K562 (cell line): ENCODE results near the gene AP3M1. TPM values are rescaled to one million over a fixed set of nuclear protein-coding genes. Genes with fewer than 3 reads are reported as not detected.

Experiments used
- ELK1 ChIP-seq: sonication (generic); formaldehyde crosslinking; IDR thresholded peaks from 2 replicates; pipeline ENCODE4 v1.8.1; 2022; ENCODE audit warnings: missing genetic modification reagents
- ETV1 ChIP-seq: fragments of 450-650 bp; conservative IDR thresholded peaks from 2 replicates; pipeline ENCODE4 v1.6.1; 2016; ENCODE audit warnings: missing genetic modification characterization, control low read depth, low read depth, missing compliant biosample characterization
- GMEB1 ChIP-seq: fragments of 250-450 bp; sonication (Bioruptor Pico); IDR thresholded peaks from 2 replicates; pipeline ENCODE4 v1.4.0; 2020; ENCODE audit warnings: mild to moderate bottlenecking
- KLF13 ChIP-seq: fragments of 450-650 bp; IDR thresholded peaks from 2 replicates; pipeline ENCODE4 v1.6.1; 2016; ENCODE audit warnings: missing genetic modification characterization, low read depth, mild to moderate bottlenecking, missing compliant biosample characterization, moderate library complexity, borderline replicate concordance
- MEF2D ChIP-seq: conservative IDR thresholded peaks from 2 replicates; pipeline ENCODE4 v1.6.1; 2016; ENCODE audit warnings: low read depth, missing genetic modification characterization, missing compliant biosample characterization
- REST ChIP-seq, 2 experiments: fragments of 450-650 bp; formaldehyde crosslinking in 1 of 2; IDR thresholded peaks; 2 replicates each; pipeline versions ENCODE4 v1.4.0 to v1.6.1; 2014 to 2020; ENCODE audit warnings: mild to moderate bottlenecking in 2 of 2, borderline replicate concordance in 1 of 2, low read depth in 1 of 2
- RFX1 ChIP-seq: fragments of 450-650 bp; IDR thresholded peaks from 2 replicates; pipeline ENCODE4 v1.6.1; 2016; ENCODE audit warnings: mild to moderate bottlenecking, moderate library complexity
- SOX6 ChIP-seq: fragments of 450-650 bp; IDR thresholded peaks from 2 replicates; pipeline ENCODE4 v1.6.1; 2014; ENCODE audit warnings: mild to moderate bottlenecking
- TCFL5 ChIP-seq: fragments of 250-450 bp; sonication (Bioruptor Pico); conservative IDR thresholded peaks from 2 replicates; pipeline ENCODE4 v1.6.1; 2021; ENCODE audit warnings: mild to moderate bottlenecking, moderate library complexity, matching md5 sums
- ZBTB1 ChIP-seq: sonication (generic); formaldehyde crosslinking; IDR thresholded peaks from 2 replicates; pipeline ENCODE4 v1.8.1; 2023; ENCODE audit warnings: missing genetic modification reagents, low read depth, mild to moderate bottlenecking, borderline replicate concordance
- ZBTB33 ChIP-seq: sonication (generic); formaldehyde crosslinking; IDR thresholded peaks from 2 replicates; pipeline ENCODE4 v1.8.1; 2023; ENCODE audit warnings: mild to moderate bottlenecking, missing genetic modification reagents
- ZC3H11A ChIP-seq: IDR thresholded peaks from 2 replicates; pipeline ENCODE4 v1.6.1; 2012; ENCODE audit warnings: low read depth, low read length, improper control_type of control experiment
- ZNF140 ChIP-seq: fragments of 250-450 bp; sonication (Bioruptor Pico); IDR thresholded peaks from 2 replicates; pipeline ENCODE4 v1.8.0; 2021; ENCODE audit warnings: moderate library complexity, mild to moderate bottlenecking, inconsistent platforms
- polyA plus RNA-seq, 8 experiments: library from polyadenylated mRNA; depleted of rRNA in 4 of 8; stranded (reverse) in 5 of 8; unstranded in 3 of 8; fragments of >200 nt; fragmentation: Nextera tagmentation in 2 of 8; fragmentation: Illumina TruSeq in 1 of 8; extraction: Ambion mirVana in 2 of 8; extraction: Trizol in 1 of 8; gene quantifications; 2 replicates each; pipeline versions ENCODE4 v1.2.1 to v1.2.3, GENCODE V29; 2011 to 2014; ENCODE audit warnings: inconsistent platforms in 1 of 8, missing spikeins in 1 of 8
- total RNA-seq, 7 experiments: library from RNA; depleted of rRNA in 6 of 7; stranded (reverse); fragments of >200 nt in 6 of 7; fragmentation: Illumina TruSeq in 2 of 7; extraction: Trizol in 2 of 7; gene quantifications; 2 replicates each; pipeline versions ENCODE4 v1.2.1 to v1.2.3, GENCODE V29; 2011 to 2021; ENCODE audit warnings: low replicate concordance in 1 of 7

Gene AP3M1
- total and polyA plus RNA-seq, 9 of the 15 experiments (the other 6 are each of a cell fraction or from before 2014, with no cell fraction given) = 44.3 to 135 (median 67.6) TPM

- peak; percentile 73; the same call in 1 of the 2 replicates for TF ChIP-seq MEF2D (tag)
- TF ChIP-seq KLF13 = peak; percentile 87
- peak; percentile 42; the same call in 1 of the 2 replicates for TF ChIP-seq GMEB1 (CRISPR knock-in tag)
- peak; percentile 73; the same call in 1 of the 2 replicates for TF ChIP-seq ZBTB33 (CRISPR knock-in tag)
- TF ChIP-seq ETV1 (tag) = peak; percentile 37
- no peak for TF ChIP-seq ZC3H11A
- TF ChIP-seq ZNF140 (CRISPR knock-in tag) = no peak
- TF ChIP-seq TCFL5 (CRISPR knock-in tag) = 0 out of 2 replicates have a peak, but pooled peaks have one; percentile 42
- peak; percentile 63 for TF ChIP-seq ZBTB1 (CRISPR knock-in tag)
- TF ChIP-seq SOX6 = peak; percentile 77; the same call in 1 of the 2 replicates
- TF ChIP-seq RFX1 = peak; percentile 89
- peak; percentile 73; the same call in 1 of the 2 replicates for TF ChIP-seq ELK1 (CRISPR knock-in tag)
- TF ChIP-seq REST (IDR thresholded peaks at IDR 0.05; ENCODE audit: borderline replicate concordance) = peak; percentile 72
- TF ChIP-seq REST (CRISPR knock-in tag; IDR thresholded peaks at IDR 0.05; ENCODE audit: low read depth) = peak; percentile 18; the same call in 1 of the 2 replicates
Observed at GRCh38 chr10:74176380-74177139, 25.9 kb upstream of the AP3M1 start (continued).
